Islet of Langerhans (tissue), 1 donor: ENCODE results near the gene RALGPS2.

Experiments used
- FAIRE-seq: peaks from one replicate; lab custom pipeline; 2011; peaks lifted over from hg19 to GRCh38; lab: Jason Lieb, UNC

The RALGPS2 gene

GRCh38 chr1:178966312-178966711, 241.3 kb downstream of the RALGPS2 start:
- FAIRE-seq: no peak

GRCh38 chr1:178969226-178969987, 244.4 kb downstream of the RALGPS2 start:
- no peak for FAIRE-seq

- no peak for FAIRE-seq
Observed at GRCh38 chr1:178970184-178970583, 245.1 kb downstream of the RALGPS2 start.
